Stimulated activated CD4-positive, alpha-beta T cell treated with anti-CD3 and anti-CD28 coated beads, Interleukin-2, amount 100 ng/mL, for 48 hours (primary cell): ENCODE measurements around the gene RALGAPA2.

Experiments used
- DNase-seq, 2 donors: peaks; one replicate each; pipeline ENCODE4 v3.0.0-alpha.2; 2020

Gene RALGAPA2

GRCh38 chr20:20527661-20528060 lies 184.8 kb downstream of the RALGAPA2 start:
- DNase-seq = no peak

- DNase-seq = no peak
Measured at GRCh38 chr20:20525756-20526155, 186.7 kb downstream of the RALGAPA2 start.

GRCh38 chr20:20525214-20525613 lies 187.2 kb downstream of the RALGAPA2 start:
- no peak for DNase-seq

- no peak for DNase-seq
Measured at GRCh38 chr20:20524756-20525155, 187.7 kb downstream of the RALGAPA2 start.

- no peak for DNase-seq
Measured at GRCh38 chr20:20521736-20522135, 190.7 kb downstream of the RALGAPA2 start.

- DNase-seq = no peak
Measured at GRCh38 chr20:20520776-20521175, 191.7 kb downstream of the RALGAPA2 start.

GRCh38 chr20:20519269-20519668 lies 193.2 kb downstream of the RALGAPA2 start:
- DNase-seq = no peak

- no peak for DNase-seq
Measured at GRCh38 chr20:20518263-20518662, 194.2 kb downstream of the RALGAPA2 start.

GRCh38 chr20:20517296-20517695 lies 195.1 kb downstream of the RALGAPA2 start:
- no peak for DNase-seq

GRCh38 chr20:20513720-20514119 lies 198.7 kb downstream of the RALGAPA2 start:
- DNase-seq = no peak

GRCh38 chr20:20505554-20505953 lies 206.9 kb downstream of the RALGAPA2 start:
- no peak for DNase-seq

GRCh38 chr20:20503777-20504530 lies 208.5 kb downstream of the RALGAPA2 start:
- DNase-seq = no peak

GRCh38 chr20:20501128-20501527 lies 211.3 kb downstream of the RALGAPA2 start:
- DNase-seq = no peak

GRCh38 chr20:20500312-20500711 lies 212.1 kb downstream of the RALGAPA2 start:
- no peak for DNase-seq

- DNase-seq = no peak
Measured at GRCh38 chr20:20499439-20499838, 213.0 kb downstream of the RALGAPA2 start.

- no peak for DNase-seq
Measured at GRCh38 chr20:20498076-20498861, 214.2 kb downstream of the RALGAPA2 start.

GRCh38 chr20:20497242-20497978 lies 215.0 kb downstream of the RALGAPA2 start:
- DNase-seq = no peak

- DNase-seq = no peak
Measured at GRCh38 chr20:20495729-20496503, 216.5 kb downstream of the RALGAPA2 start.

GRCh38 chr20:20493701-20494100 lies 218.7 kb downstream of the RALGAPA2 start:
- no peak for DNase-seq

- DNase-seq = no peak
Measured at GRCh38 chr20:20492521-20493332, 219.7 kb downstream of the RALGAPA2 start.

- no peak for DNase-seq
Measured at GRCh38 chr20:20491784-20492264, 220.6 kb downstream of the RALGAPA2 start.
